Osteoblast (primary cell): ENCODE results near the gene ZNF593. TPM values are rescaled to one million over a fixed set of nuclear protein-coding genes. Genes with fewer than 3 reads are reported as not detected.

ENCODE experiments used
- DNase-seq: peaks from one replicate; pipeline ENCODE4 v3.0.0; 2011; ENCODE audit warnings: low spot score, mixed read lengths; ENCODE audit not compliant: insufficient read length; ENCODE audit errors: missing footprints
- H2AFZ ChIP-seq: 2 replicates; pipeline ENCODE4 v1.6.0; 2011; ENCODE audit warnings: mild to moderate bottlenecking, low read length
- H3K27ac ChIP-seq: 2 replicates; pipeline ENCODE4 v1.5.1; 2011; ENCODE audit warnings: mild to moderate bottlenecking, low read depth, low read length, moderate library complexity
- H3K27me3 ChIP-seq: 2 replicates; pipeline ENCODE4 v1.6.0; 2012; ENCODE audit warnings: mild to moderate bottlenecking, control low read depth, inconsistent platforms, low read length, moderate library complexity; ENCODE audit not compliant: insufficient read depth
- H3K36me3 ChIP-seq: 2 replicates; pipeline ENCODE4 v1.5.1; 2011; ENCODE audit warnings: mild to moderate bottlenecking, low read length, control low read depth, moderate library complexity; ENCODE audit not compliant: insufficient read depth
- H3K4me1 ChIP-seq: 2 replicates; pipeline ENCODE4 v1.5.1; 2011; ENCODE audit warnings: mild to moderate bottlenecking, low read length, control low read depth, moderate library complexity; ENCODE audit not compliant: insufficient read depth
- H3K4me2 ChIP-seq: 2 replicates; pipeline ENCODE4 v1.6.0; 2011; ENCODE audit warnings: mild to moderate bottlenecking, low read length; ENCODE audit not compliant: insufficient read depth
- H3K4me3 ChIP-seq: fragments of 200-600 bp; sonication (generic); 3 replicates; pipeline ENCODE4 v1.5.1; 2012; ENCODE audit warnings: mild to moderate bottlenecking, low read length, inconsistent platforms; ENCODE audit not compliant: insufficient read depth
- H3K79me2 ChIP-seq: 2 replicates; pipeline ENCODE4 v1.6.0; 2012; ENCODE audit warnings: mild to moderate bottlenecking, low read length, control low read depth, inconsistent platforms; ENCODE audit not compliant: insufficient read depth
- H3K9me3 ChIP-seq: 2 replicates; pipeline ENCODE4 v1.5.1; 2011; ENCODE audit warnings: low read depth, low read length, control low read depth
- H4K20me1 ChIP-seq: 2 replicates; pipeline ENCODE4 v1.6.0; 2012; ENCODE audit warnings: mild to moderate bottlenecking, low read length, control low read depth; ENCODE audit not compliant: insufficient read depth
- total RNA-seq: library from RNA; depleted of rRNA; stranded (reverse); fragments of >200 nt; gene quantifications from 2 replicates; pipeline ENCODE4 v1.2.3, GENCODE V29; 2012
- TF ChIP-seq, protein P1 (sequence below): IDR thresholded peaks from 2 replicates; pipeline ENCODE4 v1.5.1; 2011; ENCODE audit warnings: mild to moderate bottlenecking, low read depth, low read length, moderate library complexity; ENCODE audit errors: extremely low read depth

The ZNF593 gene
- total RNA-seq, 1 donor, result 29.0 TPM

DNA sequence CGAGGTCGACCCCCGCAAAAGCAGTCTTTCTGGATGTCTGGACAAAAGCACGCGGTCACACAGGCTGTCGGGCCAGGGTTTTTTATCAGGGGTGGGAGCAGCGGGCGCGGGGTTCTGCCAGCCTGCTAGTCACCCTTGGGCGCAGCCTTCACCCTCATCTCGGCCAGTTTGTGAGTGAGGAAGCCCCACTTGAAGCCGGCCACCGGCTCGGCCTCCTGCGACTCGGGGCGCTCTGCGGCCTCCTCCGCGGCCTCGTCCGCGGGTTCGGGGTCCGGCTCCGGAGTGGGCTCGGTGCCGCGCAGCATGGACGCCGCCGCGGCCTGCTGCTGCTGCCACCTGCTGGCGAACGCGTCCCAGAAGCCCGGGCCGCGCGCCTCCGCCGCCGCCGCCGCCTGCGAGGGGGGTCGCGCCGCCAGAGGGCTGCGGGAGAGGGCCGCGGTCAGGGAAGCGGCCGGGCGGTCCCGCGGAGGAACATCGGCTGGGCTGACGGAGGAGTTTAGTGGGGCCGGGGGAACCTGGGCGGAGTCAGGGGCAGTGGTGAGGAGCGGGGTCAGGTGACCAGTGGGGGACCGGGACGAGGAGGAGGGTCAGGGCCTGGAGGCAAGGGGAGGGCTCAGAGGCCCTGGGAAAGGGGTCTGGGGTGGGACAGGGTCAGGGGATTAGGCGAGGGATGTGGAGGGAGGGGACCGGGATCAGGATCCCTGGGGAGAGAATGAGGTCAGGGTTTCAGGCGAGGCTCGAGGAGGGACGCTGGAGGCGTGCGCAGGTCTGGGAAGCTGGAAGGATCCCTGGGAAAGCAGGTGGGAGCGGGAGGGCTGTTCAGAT, 5.5 kb upstream of the ZNF593 start:
- Histone ChIP-seq H3K4me1 (peaks cover 4% of the 10 kb centered on the region), H3K27ac (no peak overlapping the region), H3K4me2 (peak overlapping the region; percentile 68), H3K79me2 (no peaks in the 10 kb centered on the region), H3K27me3 (peaks cover 16% of the 10 kb centered on the region), H3K4me3 (peak overlapping the region; percentile 60), H2AFZ (peak overlapping the region; percentile 47), H3K9me3 (no peaks in the 10 kb centered on the region), H4K20me1 (no peaks in the 10 kb centered on the region), H3K36me3 (no peaks in the 10 kb centered on the region)
- TF ChIP-seq, protein P1, sequence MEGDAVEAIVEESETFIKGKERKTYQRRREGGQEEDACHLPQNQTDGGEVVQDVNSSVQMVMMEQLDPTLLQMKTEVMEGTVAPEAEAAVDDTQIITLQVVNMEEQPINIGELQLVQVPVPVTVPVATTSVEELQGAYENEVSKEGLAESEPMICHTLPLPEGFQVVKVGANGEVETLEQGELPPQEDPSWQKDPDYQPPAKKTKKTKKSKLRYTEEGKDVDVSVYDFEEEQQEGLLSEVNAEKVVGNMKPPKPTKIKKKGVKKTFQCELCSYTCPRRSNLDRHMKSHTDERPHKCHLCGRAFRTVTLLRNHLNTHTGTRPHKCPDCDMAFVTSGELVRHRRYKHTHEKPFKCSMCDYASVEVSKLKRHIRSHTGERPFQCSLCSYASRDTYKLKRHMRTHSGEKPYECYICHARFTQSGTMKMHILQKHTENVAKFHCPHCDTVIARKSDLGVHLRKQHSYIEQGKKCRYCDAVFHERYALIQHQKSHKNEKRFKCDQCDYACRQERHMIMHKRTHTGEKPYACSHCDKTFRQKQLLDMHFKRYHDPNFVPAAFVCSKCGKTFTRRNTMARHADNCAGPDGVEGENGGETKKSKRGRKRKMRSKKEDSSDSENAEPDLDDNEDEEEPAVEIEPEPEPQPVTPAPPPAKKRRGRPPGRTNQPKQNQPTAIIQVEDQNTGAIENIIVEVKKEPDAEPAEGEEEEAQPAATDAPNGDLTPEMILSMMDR, result peak; percentile 34
- DNase-seq, result peak; percentile 96

DNA sequence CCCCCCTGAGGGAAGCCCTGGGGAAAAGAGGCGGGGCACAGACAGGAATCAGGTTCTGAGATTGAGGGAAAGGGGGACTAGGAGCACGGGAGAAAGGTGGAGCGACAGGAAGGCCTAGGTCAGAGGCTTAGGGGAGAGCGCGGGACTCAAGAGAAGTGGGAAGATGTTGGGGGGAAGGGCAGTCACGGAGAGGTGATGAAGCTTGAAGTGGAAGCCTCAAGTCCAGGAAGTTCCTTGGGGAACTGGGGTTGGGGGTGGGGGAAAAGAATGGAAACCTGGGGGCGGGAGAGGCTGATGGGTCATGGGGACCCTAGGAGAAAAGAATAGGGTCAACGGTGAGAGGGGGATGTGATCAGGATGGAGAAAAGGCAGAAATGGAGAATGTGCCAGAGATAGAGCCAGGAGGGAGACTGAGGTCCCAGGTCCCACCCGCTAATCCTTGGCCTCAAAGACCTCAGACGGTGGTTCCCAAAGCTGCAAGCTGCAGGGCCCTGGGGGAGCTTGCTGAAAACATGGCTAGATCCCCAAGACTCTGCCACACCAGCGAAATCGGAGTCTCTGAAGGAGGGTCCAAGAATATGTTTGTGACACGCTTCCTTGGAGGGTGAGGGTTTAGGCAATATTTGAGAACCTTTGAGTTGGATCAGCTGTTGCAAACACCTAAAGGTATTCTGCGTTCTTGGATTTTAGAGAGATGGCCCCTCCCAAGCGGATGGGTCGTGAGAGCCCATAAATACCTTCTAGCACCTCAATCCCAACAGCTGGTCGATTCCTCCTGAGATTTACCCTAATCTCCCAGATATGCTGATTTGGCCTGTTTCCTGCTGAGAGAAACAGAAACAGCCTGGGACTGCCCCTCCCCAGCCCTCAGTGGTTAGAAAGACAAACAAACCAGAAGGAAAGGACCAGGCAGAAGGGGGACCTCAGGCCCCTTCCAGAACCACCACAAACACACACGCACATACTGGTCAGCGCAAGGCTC, 4.6 kb upstream of the ZNF593 start:
- peak overlapping the region; percentile 68 for H3K4me2 ChIP-seq
- no peaks in the 10 kb centered on the region for H3K36me3 ChIP-seq

DNA sequence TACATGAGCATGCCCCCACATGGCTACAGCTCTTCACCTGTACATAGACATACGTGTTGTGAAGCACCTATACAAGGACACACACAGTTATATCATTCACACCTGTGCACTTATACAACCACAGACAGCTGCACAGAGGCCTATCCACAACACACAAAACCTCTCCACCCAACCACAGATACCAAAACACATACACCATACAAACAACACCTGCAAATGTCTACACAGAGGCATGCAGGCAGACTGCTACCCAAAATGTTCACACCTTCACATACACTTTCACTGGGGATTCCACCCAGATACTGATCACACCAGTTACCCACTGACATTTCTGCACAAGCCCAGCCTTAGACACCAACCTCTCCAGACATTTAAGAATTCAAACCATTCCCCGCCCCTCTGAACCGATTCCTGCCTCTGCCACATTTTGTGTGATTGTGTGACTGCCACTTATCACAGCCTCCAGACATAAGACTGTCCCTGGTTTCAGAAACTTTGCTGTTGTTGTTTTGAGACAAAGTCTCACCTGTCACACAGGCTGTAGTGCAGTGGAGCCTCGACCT, 2.9 kb upstream of the ZNF593 start:
- H3K36me3 ChIP-seq, result no peaks in the 10 kb centered on the region
- TF ChIP-seq, protein P1, result no peak
- no peak overlapping the region for H3K27ac ChIP-seq
- H3K27me3 ChIP-seq, result peaks cover 9% of the 10 kb centered on the region
- peaks cover 3% of the 10 kb centered on the region for H4K20me1 ChIP-seq
- no peak overlapping the region for H3K4me2 ChIP-seq
- H3K4me3 ChIP-seq, result no peak overlapping the region
- peaks cover 13% of the 10 kb centered on the region for H3K4me1 ChIP-seq
- H3K9me3 ChIP-seq, result no peaks in the 10 kb centered on the region
- H3K79me2 ChIP-seq, result peaks cover 16% of the 10 kb centered on the region
- DNase-seq, result peak; percentile 69
- no peak overlapping the region for H2AFZ ChIP-seq

More for the DNA sequence above, 4.6 kb upstream of the ZNF593 start:
- no peak overlapping the region for H3K4me3 ChIP-seq
- peak; percentile 78 for DNase-seq
- peaks cover 16% of the 10 kb centered on the region for H3K27me3 ChIP-seq
- no peak overlapping the region for H2AFZ ChIP-seq
- H3K4me1 ChIP-seq, result peaks cover 5% of the 10 kb centered on the region
- no peaks in the 10 kb centered on the region for H3K9me3 ChIP-seq
- no peaks in the 10 kb centered on the region for H4K20me1 ChIP-seq
- no peak overlapping the region for H3K27ac ChIP-seq
- TF ChIP-seq, protein P1, result no peak
- peaks cover 4% of the 10 kb centered on the region for H3K79me2 ChIP-seq
